Duodenal mucosa (tissue), 2 donors: ENCODE results near the gene SMIM17.
A peak's percentile ranks its signal among the peaks of the same experiment; 100 is the strongest.
"Not testable (repeated sequence)": the region's sequence is repeated elsewhere in the genome, so short reads cannot be mapped to it uniquely, and the experiment has no call there.

Source experiments
- H3K27ac ChIP-seq: one replicate; pipeline ENCODE4 v1.7.0; 2013; ENCODE audit warnings: low read depth, low read length
- H3K27me3 ChIP-seq, 2 donors: one replicate each; pipeline ENCODE4 v1.7.0; 2013; ENCODE audit warnings: low read length in 2 of 2, control low read depth in 1 of 2; ENCODE audit not compliant: insufficient read depth in 2 of 2, control insufficient read depth in 1 of 2
- H3K36me3 ChIP-seq, 2 donors: one replicate each; pipeline ENCODE4 v1.7.0; 2013; ENCODE audit warnings: low read length in 2 of 2, control low read depth in 1 of 2; ENCODE audit not compliant: insufficient read depth in 2 of 2, control insufficient read depth in 1 of 2
- H3K4me1 ChIP-seq, 2 donors: one replicate each; pipeline ENCODE4 v1.7.0; 2013; ENCODE audit warnings: low read length in 2 of 2, control low read depth in 1 of 2; ENCODE audit not compliant: insufficient read depth in 2 of 2, control insufficient read depth in 1 of 2
- H3K4me3 ChIP-seq, 2 donors: one replicate each; pipeline ENCODE4 v1.7.0; 2013; ENCODE audit warnings: low read length in 2 of 2, low read depth in 1 of 2
- H3K9ac ChIP-seq, 2 donors: one replicate each; pipeline ENCODE4 v1.7.0; 2013; ENCODE audit warnings: low read length in 2 of 2, low read depth in 1 of 2
- H3K9me3 ChIP-seq, 2 donors: one replicate each; pipeline ENCODE4 v1.7.0; 2013; ENCODE audit warnings: low read length in 2 of 2, control low read depth in 1 of 2; ENCODE audit not compliant: control insufficient read depth in 1 of 2

The SMIM17 gene

GRCh38 chr19:56670961-56671612, 28.1 kb downstream of the SMIM17 start:
- H3K27ac ChIP-seq = no peak overlapping the region
- peak overlapping the region; percentile 49 to 66 for H3K9ac ChIP-seq
- no peaks in the 10 kb centered on the region for H3K27me3 ChIP-seq
- H3K36me3 ChIP-seq = no peaks in the 10 kb centered on the region
- peaks cover 24 to 46% of the 10 kb centered on the region in 2 donors for H3K9me3 ChIP-seq
- H3K4me1 ChIP-seq = peaks cover 0 to 11% of the 10 kb centered on the region in 2 donors
- peak overlapping the region; percentile 70 to 76 for H3K4me3 ChIP-seq

- Histone ChIP-seq H3K27me3 (no peaks in the 10 kb centered on the region), H3K27ac (no peak within 1 kb of the TSS)
These were observed 28.6 kb downstream of the SMIM17 start, which contains the start of gene ZNF835 for GRCh38 chr19:56671613-56671994. Gene ZNF835, minus strand, starts transcription at chr19:56671757. Its CDS starts 6,559 bp downstream, at chr19:56665198.

GRCh38 chr19:56672610-56673009, 29.7 kb downstream of the SMIM17 start:
- not testable (repeated sequence) for H3K27ac ChIP-seq, H3K27me3 ChIP-seq, H3K9ac ChIP-seq, H3K36me3 ChIP-seq, H3K4me3 ChIP-seq
- peaks cover 0 to 11% of the 10 kb centered on the region in 2 donors for H3K4me1 ChIP-seq
- H3K9me3 ChIP-seq = peaks cover 22 to 38% of the 10 kb centered on the region in 2 donors

More at GRCh38 chr19:56671613-56671994, 28.6 kb downstream of the SMIM17 start, which contains the start of gene ZNF835:
- Histone ChIP-seq H3K9me3 (peaks cover 29 to 46% of the 10 kb centered on the region in 2 donors), H3K36me3 (no peaks in the 10 kb centered on the region), H3K4me1 (peaks cover 0 to 11% of the 10 kb centered on the region in 2 donors), H3K4me3 (peak within 1 kb of the TSS; percentile 70 to 76), H3K9ac (peak within 1 kb of the TSS; percentile 49 to 66)

- Histone ChIP-seq H3K4me3 (no peak overlapping the region), H3K27ac (no peak overlapping the region), H3K9ac (no peak overlapping the region)
These were observed 35.2 kb downstream of the SMIM17 start for GRCh38 chr19:56678205-56678604.

GRCh38 chr19:56681702-56682101, 38.7 kb downstream of the SMIM17 start:
- Histone ChIP-seq H3K27me3 (no peaks in the 10 kb centered on the region), H3K36me3 (no peaks in the 10 kb centered on the region), H3K9ac (no peak overlapping the region), H3K4me1 (no peaks in the 10 kb centered on the region), H3K9me3 (peaks cover 3 to 6% of the 10 kb centered on the region in 2 donors), H3K27ac (no peak overlapping the region), H3K4me3 (no peak overlapping the region)

More at GRCh38 chr19:56678205-56678604, 35.2 kb downstream of the SMIM17 start:
- Histone ChIP-seq H3K36me3 (no peaks in the 10 kb centered on the region), H3K27me3 (no peaks in the 10 kb centered on the region), H3K4me1 (no peaks in the 10 kb centered on the region), H3K9me3 (peaks cover 15 to 20% of the 10 kb centered on the region in 2 donors)

GRCh38 chr19:56683116-56683515, 40.2 kb downstream of the SMIM17 start:
- Histone ChIP-seq H3K4me1 (no peaks in the 10 kb centered on the region), H3K27me3 (no peaks in the 10 kb centered on the region), H3K27ac (no peak overlapping the region), H3K9me3 (peaks cover 3 to 11% of the 10 kb centered on the region in 2 donors), H3K9ac (no peak overlapping the region), H3K4me3 (no peak overlapping the region), H3K36me3 (no peaks in the 10 kb centered on the region)

GRCh38 chr19:56687031-56687430, 44.1 kb downstream of the SMIM17 start:
- Histone ChIP-seq H3K4me3 (no peak overlapping the region), H3K9ac (no peak overlapping the region), H3K27ac (no peak overlapping the region), H3K27me3 (no peaks in the 10 kb centered on the region), H3K4me1 (no peaks in the 10 kb centered on the region), H3K36me3 (no peaks in the 10 kb centered on the region), H3K9me3 (peaks cover 15 to 27% of the 10 kb centered on the region in 2 donors)

- H3K9me3 ChIP-seq = peaks cover 30 to 32% of the 10 kb centered on the region in 2 donors
- H3K36me3 ChIP-seq = no peaks in the 10 kb centered on the region
- H3K27ac ChIP-seq = no peak overlapping the region
- H3K9ac ChIP-seq = no peak overlapping the region
- H3K4me3 ChIP-seq = no peak overlapping the region
- H3K4me1 ChIP-seq = no peaks in the 10 kb centered on the region
- no peaks in the 10 kb centered on the region for H3K27me3 ChIP-seq
These were observed 46.2 kb downstream of the SMIM17 start for GRCh38 chr19:56689198-56689597.

GRCh38 chr19:56690670-56691069, 47.7 kb downstream of the SMIM17 start:
- H3K9ac ChIP-seq = no peak overlapping the region
- no peak overlapping the region for H3K27ac ChIP-seq

GRCh38 chr19:56692206-56692895, 49.4 kb downstream of the SMIM17 start:
- Histone ChIP-seq H3K27ac (no peak overlapping the region), H3K4me3 (no peak overlapping the region), H3K9me3 (peaks cover 28 to 39% of the 10 kb centered on the region in 2 donors), H3K9ac (no peak overlapping the region), H3K36me3 (no peaks in the 10 kb centered on the region), H3K4me1 (no peaks in the 10 kb centered on the region), H3K27me3 (no peaks in the 10 kb centered on the region)

More at GRCh38 chr19:56690670-56691069, 47.7 kb downstream of the SMIM17 start:
- no peak overlapping the region for H3K4me3 ChIP-seq
- H3K9me3 ChIP-seq = peaks cover 28 to 39% of the 10 kb centered on the region in 2 donors
- no peaks in the 10 kb centered on the region for H3K36me3 ChIP-seq
- no peaks in the 10 kb centered on the region for H3K27me3 ChIP-seq
- H3K4me1 ChIP-seq = no peaks in the 10 kb centered on the region
